ENCODE results near the gene CCDC90B. TPM values are rescaled to one million over a fixed set of nuclear protein-coding genes. Genes with fewer than 3 reads are reported as not detected.
A peak's percentile ranks its signal among the peaks of the same experiment; 100 is the strongest.

Gene CCDC90B
- total and polyA plus RNA-seq, 2 donors, result 51.1 to 68.4 TPM

- whole genome bisulfite sequencing, result 97% methylated on average over 6 of the region's 6 CpGs
- H3K4me1 ChIP-seq (ENCODE audit: control insufficient read depth in 2 of 2, insufficient read depth in 2 of 2, low read length in 2 of 2), result no peaks in the 10 kb centered on the region
Observed at GRCh38 chr11:83299681-83300080, 13.5 kb upstream of the CCDC90B start.

GRCh38 chr11:83294208-83294607, 8.0 kb upstream of the CCDC90B start:
- DNase-seq (ENCODE audit: low read depth in 6 of 9, low spot score in 9 of 9), result no peak
- Histone ChIP-seq H3K9me3 (ENCODE audit: control insufficient read depth in 2 of 2, insufficient read depth in 1 of 2, low read length in 1 of 2) (no peaks in the 10 kb centered on the region), H3K27ac (ENCODE audit: low read depth in 1 of 2, low read length in 1 of 2) (no peak overlapping the region), H3K36me3 (ENCODE audit: control insufficient read depth in 2 of 2, insufficient read depth in 2 of 2, low read length in 1 of 2) (no peaks in the 10 kb centered on the region), H3K4me1 (ENCODE audit: control insufficient read depth in 2 of 2, insufficient read depth in 2 of 2, low read length in 2 of 2) (no peaks in the 10 kb centered on the region), H3K27me3 (ENCODE audit: control insufficient read depth in 2 of 2, insufficient read depth in 1 of 2, low read length in 1 of 2) (no peaks in the 10 kb centered on the region), H3K4me3 (ENCODE audit: low read length in 2 of 2) (no peak overlapping the region)
- whole genome bisulfite sequencing, result 96% methylated on average over 4 of the region's 4 CpGs

More at GRCh38 chr11:83299681-83300080, 13.5 kb upstream of the CCDC90B start:
- DNase-seq (ENCODE audit: low read depth in 6 of 9, low spot score in 9 of 9), result no peak
- Histone ChIP-seq H3K9me3 (ENCODE audit: control insufficient read depth in 2 of 2, insufficient read depth in 1 of 2, low read length in 1 of 2) (no peaks in the 10 kb centered on the region), H3K36me3 (ENCODE audit: control insufficient read depth in 2 of 2, insufficient read depth in 2 of 2, low read length in 1 of 2) (no peaks in the 10 kb centered on the region), H3K27ac (ENCODE audit: low read depth in 1 of 2, low read length in 1 of 2) (no peak overlapping the region), H3K27me3 (ENCODE audit: control insufficient read depth in 2 of 2, insufficient read depth in 1 of 2, low read length in 1 of 2) (no peaks in the 10 kb centered on the region), H3K4me3 (ENCODE audit: low read length in 2 of 2) (no peak overlapping the region)

GRCh38 chr11:83293457-83293774, 7.2 kb upstream of the CCDC90B start:
- H3K27ac ChIP-seq (ENCODE audit: low read depth in 1 of 2, low read length in 1 of 2), result no peak overlapping the region
- H3K27me3 ChIP-seq (ENCODE audit: control insufficient read depth in 2 of 2, insufficient read depth in 1 of 2, low read length in 1 of 2), result no peaks in the 10 kb centered on the region
- no peaks in the 10 kb centered on the region for H3K4me1 ChIP-seq (ENCODE audit: control insufficient read depth in 2 of 2, insufficient read depth in 2 of 2, low read length in 2 of 2)
- no peak overlapping the region for H3K4me3 ChIP-seq (ENCODE audit: low read length in 2 of 2)
- DNase-seq (ENCODE audit: low read depth in 6 of 9, low spot score in 9 of 9), result no peak
- H3K9me3 ChIP-seq (ENCODE audit: control insufficient read depth in 2 of 2, insufficient read depth in 1 of 2, low read length in 1 of 2), result no peaks in the 10 kb centered on the region
- H3K36me3 ChIP-seq (ENCODE audit: control insufficient read depth in 2 of 2, insufficient read depth in 2 of 2, low read length in 1 of 2), result no peaks in the 10 kb centered on the region
- 90% methylated on average over 4 of the region's 4 CpGs for WGBS

GRCh38 chr11:83292709-83293456, 6.7 kb upstream of the CCDC90B start:
- no peak overlapping the region for H3K4me3 ChIP-seq (ENCODE audit: low read length in 2 of 2)
- WGBS, result 58% methylated on average over 7 of the region's 7 CpGs

GRCh38 chr11:83287631-83288030, 1.5 kb upstream of the CCDC90B start:
- H3K4me3 ChIP-seq (ENCODE audit: low read length in 2 of 2), result no peak overlapping the region
- H3K9me3 ChIP-seq (ENCODE audit: control insufficient read depth in 2 of 2, insufficient read depth in 1 of 2, low read length in 1 of 2), result no peaks in the 10 kb centered on the region
- WGBS, result 94% methylated on average over 6 of the region's 6 CpGs
- no peak for DNase-seq (ENCODE audit: low read depth in 6 of 9, low spot score in 9 of 9)
- H3K36me3 ChIP-seq (ENCODE audit: control insufficient read depth in 2 of 2, insufficient read depth in 2 of 2, low read length in 1 of 2), result no peaks in the 10 kb centered on the region
- peaks cover 6 to 10% of the 10 kb centered on the region in 2 donors for H3K4me1 ChIP-seq (ENCODE audit: control insufficient read depth in 2 of 2, insufficient read depth in 2 of 2, low read length in 2 of 2)
- no peaks in the 10 kb centered on the region for H3K27me3 ChIP-seq (ENCODE audit: control insufficient read depth in 2 of 2, insufficient read depth in 1 of 2, low read length in 1 of 2)
- no peak overlapping the region for H3K27ac ChIP-seq (ENCODE audit: low read depth in 1 of 2, low read length in 1 of 2)

More at GRCh38 chr11:83292709-83293456, 6.7 kb upstream of the CCDC90B start:
- no peaks in the 10 kb centered on the region for H3K36me3 ChIP-seq (ENCODE audit: control insufficient read depth in 2 of 2, insufficient read depth in 2 of 2, low read length in 1 of 2)
- peak in 6 of 9 donors; percentile 19 to 66 (median 30) for DNase-seq (ENCODE audit: low read depth in 6 of 9, low spot score in 9 of 9)
- no peaks in the 10 kb centered on the region for H3K4me1 ChIP-seq (ENCODE audit: control insufficient read depth in 2 of 2, insufficient read depth in 2 of 2, low read length in 2 of 2)
- no peaks in the 10 kb centered on the region for H3K9me3 ChIP-seq (ENCODE audit: control insufficient read depth in 2 of 2, insufficient read depth in 1 of 2, low read length in 1 of 2)
- H3K27me3 ChIP-seq (ENCODE audit: control insufficient read depth in 2 of 2, insufficient read depth in 1 of 2, low read length in 1 of 2), result no peaks in the 10 kb centered on the region
- H3K27ac ChIP-seq (ENCODE audit: low read depth in 1 of 2, low read length in 1 of 2), result no peak overlapping the region

GRCh38 chr11:83285151-83285770, 906 bp downstream of the CCDC90B start:
- Histone ChIP-seq H3K9me3 (ENCODE audit: control insufficient read depth in 2 of 2, insufficient read depth in 1 of 2, low read length in 1 of 2) (no peaks in the 10 kb centered on the region), H3K36me3 (ENCODE audit: control insufficient read depth in 2 of 2, insufficient read depth in 2 of 2, low read length in 1 of 2) (no peaks in the 10 kb centered on the region), H3K4me1 (ENCODE audit: control insufficient read depth in 2 of 2, insufficient read depth in 2 of 2, low read length in 2 of 2) (peaks cover 6 to 10% of the 10 kb centered on the region in 2 donors), H3K27me3 (ENCODE audit: control insufficient read depth in 2 of 2, insufficient read depth in 1 of 2, low read length in 1 of 2) (no peaks in the 10 kb centered on the region), H3K4me3 (ENCODE audit: low read length in 2 of 2) (peak overlapping the region; percentile 89 to 90), H3K27ac (ENCODE audit: low read depth in 1 of 2, low read length in 1 of 2) (peak overlapping the region; percentile 91 to 99)
- 3% methylated on average over 22 of the region's 22 CpGs for WGBS
- peak in 1 of 9 donors; percentile 13 for DNase-seq (ENCODE audit: low read depth in 6 of 9, low spot score in 9 of 9)

- H3K4me3 ChIP-seq (ENCODE audit: low read length in 2 of 2), result peak overlapping the region; percentile 89 to 90
- H3K27ac ChIP-seq (ENCODE audit: low read depth in 1 of 2, low read length in 1 of 2), result peak overlapping the region; percentile 46 to 99
- 33% methylated on average over 3 of the region's 3 CpGs for WGBS
- H3K4me1 ChIP-seq (ENCODE audit: control insufficient read depth in 2 of 2, insufficient read depth in 2 of 2, low read length in 2 of 2), result peaks cover 6 to 10% of the 10 kb centered on the region in 2 donors
- H3K27me3 ChIP-seq (ENCODE audit: control insufficient read depth in 2 of 2, insufficient read depth in 1 of 2, low read length in 1 of 2), result no peaks in the 10 kb centered on the region
- H3K36me3 ChIP-seq (ENCODE audit: control insufficient read depth in 2 of 2, insufficient read depth in 2 of 2, low read length in 1 of 2), result no peaks in the 10 kb centered on the region
- DNase-seq (ENCODE audit: low read depth in 6 of 9, low spot score in 9 of 9), result peak in 2 of 9 donors; percentile 7 to 16
- no peaks in the 10 kb centered on the region for H3K9me3 ChIP-seq (ENCODE audit: control insufficient read depth in 2 of 2, insufficient read depth in 1 of 2, low read length in 1 of 2)
Observed at GRCh38 chr11:83284501-83285150, 1.5 kb downstream of the CCDC90B start.

- 72% methylated on average over 4 of the region's 4 CpGs for WGBS
- Histone ChIP-seq H3K4me3 (ENCODE audit: low read length in 2 of 2) (no peak overlapping the region), H3K27me3 (ENCODE audit: control insufficient read depth in 2 of 2, insufficient read depth in 1 of 2, low read length in 1 of 2) (no peaks in the 10 kb centered on the region), H3K9me3 (ENCODE audit: control insufficient read depth in 2 of 2, insufficient read depth in 1 of 2, low read length in 1 of 2) (no peaks in the 10 kb centered on the region), H3K27ac (ENCODE audit: low read depth in 1 of 2, low read length in 1 of 2) (no peak overlapping the region), H3K36me3 (ENCODE audit: control insufficient read depth in 2 of 2, insufficient read depth in 2 of 2, low read length in 1 of 2) (peaks cover 0 to 5% of the 10 kb centered on the region in 2 donors), H3K4me1 (ENCODE audit: control insufficient read depth in 2 of 2, insufficient read depth in 2 of 2, low read length in 2 of 2) (peaks cover 6 to 10% of the 10 kb centered on the region in 2 donors)
- no peak for DNase-seq (ENCODE audit: low read depth in 6 of 9, low spot score in 9 of 9)
Observed at GRCh38 chr11:83282084-83282716, 4.0 kb downstream of the CCDC90B start.

- WGBS, result 91% methylated on average over 1 of the region's 1 CpG
- no peak overlapping the region for H3K4me3 ChIP-seq (ENCODE audit: low read length in 2 of 2)
- H3K36me3 ChIP-seq (ENCODE audit: control insufficient read depth in 2 of 2, insufficient read depth in 2 of 2, low read length in 1 of 2), result peaks cover 4 to 18% of the 10 kb centered on the region in 2 donors
- no peak overlapping the region for H3K27ac ChIP-seq (ENCODE audit: low read depth in 1 of 2, low read length in 1 of 2)
- H3K4me1 ChIP-seq (ENCODE audit: control insufficient read depth in 2 of 2, insufficient read depth in 2 of 2, low read length in 2 of 2), result peaks cover 6 to 8% of the 10 kb centered on the region in 2 donors
- DNase-seq (ENCODE audit: low read depth in 6 of 9, low spot score in 9 of 9), result no peak
- H3K9me3 ChIP-seq (ENCODE audit: control insufficient read depth in 2 of 2, insufficient read depth in 1 of 2, low read length in 1 of 2), result no peaks in the 10 kb centered on the region
- no peaks in the 10 kb centered on the region for H3K27me3 ChIP-seq (ENCODE audit: control insufficient read depth in 2 of 2, insufficient read depth in 1 of 2, low read length in 1 of 2)
Observed at GRCh38 chr11:83280256-83280655, 5.9 kb downstream of the CCDC90B start.

Data from thymus (tissue), 11 donors.